ENCODE results near the gene PRKN.
"Not testable (repeated sequence)": the region's sequence is repeated elsewhere in the genome, so short reads cannot be mapped to it uniquely, and the experiment has no call there.

The PRKN gene

GRCh38 chr6:161844804-161845203 lies 882.8 kb downstream of the PRKN start:
- DNase-seq (ENCODE audit: low read depth in 2 of 2): no peak

- DNase-seq (ENCODE audit: low read depth in 2 of 2): no peak
Observed at GRCh38 chr6:161843066-161843465, 884.5 kb downstream of the PRKN start.

GRCh38 chr6:161840380-161840779 lies 887.2 kb downstream of the PRKN start:
- no peak for DNase-seq (ENCODE audit: low read depth in 2 of 2)

GRCh38 chr6:161838306-161839035 lies 889.1 kb downstream of the PRKN start:
- DNase-seq (ENCODE audit: low read depth in 2 of 2): no peak

GRCh38 chr6:161837854-161838253 lies 889.7 kb downstream of the PRKN start:
- DNase-seq (ENCODE audit: low read depth in 2 of 2): no peak

GRCh38 chr6:161837449-161837735 lies 890.2 kb downstream of the PRKN start:
- DNase-seq (ENCODE audit: low read depth in 2 of 2): no peak

- DNase-seq (ENCODE audit: low read depth in 2 of 2): no peak
Observed at GRCh38 chr6:161836643-161837448, 890.7 kb downstream of the PRKN start.

- DNase-seq (ENCODE audit: low read depth in 2 of 2): no peak
Observed at GRCh38 chr6:161835500-161836215, 891.9 kb downstream of the PRKN start.

- DNase-seq (ENCODE audit: low read depth in 2 of 2): no peak
Observed at GRCh38 chr6:161834426-161834825, 893.1 kb downstream of the PRKN start.

GRCh38 chr6:161833099-161833860 lies 894.3 kb downstream of the PRKN start:
- no peak for DNase-seq (ENCODE audit: low read depth in 2 of 2)

GRCh38 chr6:161832622-161833021 lies 894.9 kb downstream of the PRKN start:
- no peak for DNase-seq (ENCODE audit: low read depth in 2 of 2)

- DNase-seq (ENCODE audit: low read depth in 2 of 2): no peak
Observed at GRCh38 chr6:161830866-161831616, 896.5 kb downstream of the PRKN start.

GRCh38 chr6:161829291-161829729 lies 898.3 kb downstream of the PRKN start:
- no peak for DNase-seq (ENCODE audit: low read depth in 2 of 2)

- DNase-seq (ENCODE audit: low read depth in 2 of 2): no peak
Observed at GRCh38 chr6:161828355-161828754, 899.2 kb downstream of the PRKN start.

- DNase-seq (ENCODE audit: low read depth in 2 of 2): no peak
Observed at GRCh38 chr6:161826512-161826911, 901.1 kb downstream of the PRKN start.

GRCh38 chr6:161822204-161822603 lies 905.4 kb downstream of the PRKN start:
- not testable (repeated sequence) for DNase-seq (ENCODE audit: low read depth in 2 of 2)

GRCh38 chr6:161817881-161818280 lies 909.7 kb downstream of the PRKN start:
- no peak for DNase-seq (ENCODE audit: low read depth in 2 of 2)

- DNase-seq (ENCODE audit: low read depth in 2 of 2): no peak
Observed at GRCh38 chr6:161815965-161816364, 911.6 kb downstream of the PRKN start.

GRCh38 chr6:161813156-161813555 lies 914.4 kb downstream of the PRKN start:
- no peak for DNase-seq (ENCODE audit: low read depth in 2 of 2)

GRCh38 chr6:161809971-161810370 lies 917.6 kb downstream of the PRKN start:
- no peak for DNase-seq (ENCODE audit: low read depth in 2 of 2)

GRCh38 chr6:161804838-161805237 lies 922.7 kb downstream of the PRKN start:
- DNase-seq (ENCODE audit: low read depth in 2 of 2): no peak
